Fibroblast of skin of left biceps (primary cell): ENCODE data around the gene DMD.
"Not testable (repeated sequence)": the region's sequence is repeated elsewhere in the genome, so short reads cannot be mapped to it uniquely, and the experiment has no call there.

Experiments
- DNase-seq, 2 experiments: peaks; one replicate each; pipeline ENCODE4 v3.0.0-alpha.2; 2013; ENCODE audit warnings: low read depth in 2 of 2

The DMD gene

DNA sequence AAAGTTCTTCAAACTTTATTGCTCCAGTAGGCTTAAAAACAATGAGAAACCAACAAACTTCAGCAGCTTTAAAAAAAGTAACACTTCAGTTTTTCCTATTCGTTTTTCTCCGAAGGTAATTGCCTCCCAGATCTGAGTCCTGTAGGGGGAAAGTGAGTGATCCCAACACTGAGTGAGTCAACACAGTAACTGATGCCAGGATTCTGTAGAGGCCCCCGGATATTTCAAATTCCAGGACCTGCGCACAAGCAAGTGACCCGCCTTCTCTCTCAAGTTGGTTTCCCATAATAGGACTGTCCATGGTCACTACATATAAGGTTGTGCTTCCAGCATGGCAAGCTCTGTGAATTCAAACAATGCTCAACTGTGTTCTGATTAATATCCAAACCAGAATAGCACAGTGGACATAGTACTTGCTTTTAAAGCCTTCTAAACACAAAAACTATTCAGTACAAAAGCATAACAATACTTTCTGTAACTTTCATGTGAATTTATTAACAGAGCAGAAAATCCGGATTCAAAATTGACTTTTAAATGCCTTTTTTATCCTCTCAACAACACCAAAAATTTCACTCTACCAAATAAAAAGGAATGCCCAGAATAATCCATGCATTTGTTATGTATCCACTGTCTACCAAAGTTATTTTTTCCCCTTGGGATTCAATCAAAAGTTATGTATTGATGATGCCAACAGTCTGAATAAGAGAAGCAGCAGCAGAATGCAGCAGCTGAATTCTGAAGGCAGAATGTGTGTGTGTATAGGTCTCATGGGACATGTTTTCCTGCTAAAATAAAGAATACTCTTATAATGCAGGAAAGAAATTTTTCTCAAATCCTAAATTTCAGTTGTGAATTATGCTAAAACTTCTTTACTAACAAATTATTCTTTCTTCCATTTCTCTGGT is at the start of gene DMD:
Gene DMD (minus strand): TSS at position 194 of the 905 bp plus-strand sequence. CDS start 237 bp downstream, outside the sequence.
- DNase-seq: peak; percentile 32 to 42

DNA sequence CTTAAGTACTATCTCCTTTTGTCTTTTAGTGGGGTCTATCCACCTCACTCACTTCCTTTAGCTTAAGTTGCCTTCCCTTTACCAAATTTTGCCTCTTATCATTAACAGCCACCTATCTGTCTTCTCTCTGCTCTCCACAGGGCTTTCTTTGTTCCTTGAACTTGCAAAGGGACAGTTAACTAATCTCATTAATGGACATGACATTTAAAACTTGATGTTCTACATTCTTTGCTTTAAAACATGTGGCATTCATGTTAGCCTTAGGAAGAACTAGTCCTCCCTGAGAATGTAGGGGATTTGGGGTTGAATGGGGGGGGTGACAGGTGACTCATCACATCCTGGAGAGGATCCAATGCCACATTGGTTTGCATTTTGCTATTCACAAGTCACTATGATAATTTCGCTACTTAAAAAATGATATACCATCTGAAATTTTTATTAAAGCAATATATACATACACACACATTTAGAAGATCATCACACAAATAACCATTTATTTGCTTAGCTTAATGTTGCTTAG is 41.0 kb upstream of the DMD start:
- DNase-seq: no peak

DNA sequence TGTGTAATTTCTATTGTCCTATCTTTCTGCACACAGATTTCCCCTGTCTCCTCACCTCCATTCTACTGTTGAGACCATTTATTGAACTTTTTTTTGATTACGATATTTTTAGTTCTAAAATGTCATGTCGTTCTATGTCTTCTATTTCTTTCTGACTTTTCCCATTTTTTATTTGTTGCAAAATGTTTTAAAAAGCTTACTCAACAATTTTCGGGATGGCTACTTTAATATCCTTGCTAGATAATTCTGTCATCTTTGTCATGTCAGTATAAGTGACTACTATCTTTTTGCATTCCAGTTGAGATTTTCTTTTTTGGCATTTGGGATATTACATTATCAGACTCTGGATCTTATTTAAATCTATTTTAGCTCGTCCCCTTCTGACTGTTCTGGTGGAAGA is 7.5 kb upstream of the DMD start:
- DNase-seq: no peak

DNA sequence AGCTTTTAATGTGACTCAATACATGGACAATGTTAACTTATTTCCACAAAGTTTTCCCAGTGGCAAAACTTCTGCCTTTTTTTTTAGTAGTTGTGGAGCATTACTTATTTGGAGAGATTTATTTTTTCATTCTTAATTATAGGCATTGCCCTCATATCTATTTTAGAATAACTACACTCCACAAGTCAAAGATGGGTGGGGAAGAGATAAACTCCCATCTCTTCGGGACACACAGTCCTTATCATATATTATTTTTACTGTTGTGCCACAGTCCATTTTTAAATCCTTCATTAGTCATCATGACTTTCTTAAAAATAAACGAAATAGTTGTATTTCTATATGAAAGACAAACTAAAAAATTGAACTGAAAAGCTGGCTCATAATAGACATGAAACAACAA is 1.2 kb downstream of the DMD start:
- DNase-seq: no peak

DNA sequence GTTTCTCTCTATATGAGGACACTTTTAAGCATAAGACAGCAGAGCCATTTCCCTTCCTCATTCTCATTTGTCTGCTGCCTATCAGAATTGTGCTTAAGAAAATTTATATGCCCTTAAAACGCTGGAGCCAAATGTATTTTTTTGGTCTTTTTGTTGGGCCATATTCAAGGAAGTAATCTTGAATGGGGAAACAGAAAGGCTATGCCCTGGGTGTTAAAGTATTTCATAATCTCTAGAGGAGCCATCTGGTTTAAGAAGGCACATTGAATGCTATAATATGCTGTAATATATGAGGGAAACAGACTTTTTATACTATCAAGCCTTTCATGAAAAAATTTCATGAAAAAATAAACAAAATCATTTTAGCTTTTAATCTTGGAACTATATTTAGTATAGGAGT is 4.3 kb downstream of the DMD start:
- no peak for DNase-seq

DNA sequence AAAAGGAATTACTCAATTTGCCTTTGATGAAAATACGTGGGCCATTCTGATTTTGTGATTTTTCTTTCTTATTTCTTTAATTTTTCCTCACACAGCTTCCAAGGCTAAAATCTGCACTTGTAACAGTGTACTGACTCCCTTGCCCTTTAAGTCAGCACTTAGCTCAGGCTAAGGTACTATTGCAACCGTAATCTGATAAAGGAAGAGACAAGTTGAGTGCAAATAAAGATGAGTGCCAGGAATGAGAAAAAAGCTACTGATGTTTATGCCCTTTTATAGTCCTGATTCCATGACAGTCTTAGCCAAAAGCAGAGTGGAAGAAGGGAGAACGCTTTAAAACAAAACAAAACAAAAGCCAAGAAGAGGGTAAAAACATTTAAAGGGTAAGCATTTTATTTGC is 6.0 kb downstream of the DMD start:
- no peak for DNase-seq

DNA sequence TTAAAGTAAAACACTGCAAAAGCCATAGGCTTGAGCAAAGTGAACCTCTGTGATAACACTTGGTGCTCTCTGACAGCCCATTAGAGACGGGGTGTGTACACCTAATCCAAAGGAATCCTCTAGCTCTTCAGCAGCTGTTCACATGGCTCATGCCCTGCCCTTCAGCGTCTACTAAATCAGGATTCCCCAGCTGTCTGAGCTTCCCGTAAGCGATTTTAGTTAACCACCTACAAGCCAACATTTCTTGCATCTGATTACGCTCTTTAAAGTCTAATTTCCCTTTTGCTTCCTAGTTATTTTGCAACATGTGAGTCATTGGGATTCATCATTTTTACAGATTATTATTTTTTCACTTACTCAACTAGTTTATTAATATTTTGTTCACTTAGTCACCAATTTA is 6.5 kb downstream of the DMD start:
- no peak for DNase-seq

DNA sequence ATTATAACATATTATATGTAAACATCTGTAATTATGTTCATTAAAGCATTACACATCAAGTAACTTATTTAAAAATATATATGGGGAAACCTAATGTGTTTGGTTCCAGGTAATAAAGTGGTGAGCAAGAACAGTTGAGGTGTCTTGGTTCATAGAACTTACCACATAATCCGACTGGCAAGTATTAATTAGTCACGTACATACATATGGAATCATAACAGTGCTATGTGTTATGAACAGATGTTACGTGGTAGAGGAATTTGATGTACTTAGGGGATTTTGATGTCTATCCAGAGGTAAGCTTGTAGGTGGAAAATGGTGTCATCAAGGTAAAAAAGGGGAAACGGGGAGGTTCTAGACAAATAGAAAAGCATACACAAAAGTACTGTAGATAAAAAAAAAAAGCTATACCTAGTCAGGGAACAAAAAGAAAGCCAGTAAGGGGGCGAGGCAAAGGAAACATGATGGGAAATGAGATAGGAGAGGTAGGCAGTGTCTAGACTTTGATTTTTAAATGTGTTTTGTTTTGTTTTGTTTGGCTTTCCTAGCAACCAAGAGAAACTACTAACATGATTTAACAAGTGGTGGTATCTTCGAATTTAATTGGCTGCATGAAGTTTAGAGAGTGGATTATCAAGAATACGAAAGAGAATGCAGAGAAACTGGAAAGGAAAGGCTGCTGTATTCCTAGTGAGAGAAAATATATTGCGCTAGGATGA is 12.6 kb downstream of the DMD start:
- no peak for DNase-seq

DNA sequence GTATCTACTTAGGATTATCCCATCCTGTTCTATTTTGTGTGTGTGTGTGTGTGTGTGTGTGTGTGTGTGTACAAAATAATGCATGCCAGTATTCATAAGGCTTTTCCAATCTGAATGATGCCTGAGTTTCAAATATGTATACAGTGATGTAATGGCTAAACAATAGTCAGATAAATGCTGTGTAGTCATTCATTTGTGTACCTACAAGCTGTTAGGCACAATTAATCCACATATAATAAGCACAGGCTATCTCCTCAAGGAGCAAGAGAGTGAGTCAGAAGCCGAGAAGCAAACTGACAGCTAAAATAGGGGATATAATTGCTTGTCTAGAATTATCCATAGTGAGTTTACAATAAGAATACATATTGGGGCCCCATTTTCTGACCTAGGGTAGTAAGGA is 15.7 kb downstream of the DMD start:
- no peak for DNase-seq

DNA sequence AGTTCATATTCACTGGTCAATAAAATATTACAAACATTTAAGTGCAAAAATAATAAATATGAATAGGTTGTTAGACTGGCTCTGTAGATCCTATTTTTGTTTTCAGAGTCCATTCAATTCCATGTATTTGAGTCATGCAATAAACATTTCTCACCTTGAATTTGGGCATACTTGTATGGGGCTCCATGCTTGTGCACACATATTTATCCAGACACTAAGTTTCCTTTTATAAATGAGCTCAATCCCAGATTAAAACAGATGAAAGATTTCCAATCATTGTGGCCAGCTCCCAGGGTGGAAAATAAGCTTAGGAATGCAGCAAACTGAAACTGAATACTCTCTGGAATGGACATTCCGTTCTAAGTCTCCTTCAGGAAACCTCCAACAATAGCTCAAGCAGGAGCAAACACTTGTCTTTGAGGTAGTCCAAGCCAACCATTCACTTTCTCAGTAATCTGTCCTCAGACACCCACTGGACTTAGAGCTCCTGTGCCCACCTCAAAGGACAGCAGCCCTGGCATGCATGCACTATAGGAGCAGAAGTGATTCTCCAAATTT is 16.4 kb downstream of the DMD start:
- DNase-seq: no peak

DNA sequence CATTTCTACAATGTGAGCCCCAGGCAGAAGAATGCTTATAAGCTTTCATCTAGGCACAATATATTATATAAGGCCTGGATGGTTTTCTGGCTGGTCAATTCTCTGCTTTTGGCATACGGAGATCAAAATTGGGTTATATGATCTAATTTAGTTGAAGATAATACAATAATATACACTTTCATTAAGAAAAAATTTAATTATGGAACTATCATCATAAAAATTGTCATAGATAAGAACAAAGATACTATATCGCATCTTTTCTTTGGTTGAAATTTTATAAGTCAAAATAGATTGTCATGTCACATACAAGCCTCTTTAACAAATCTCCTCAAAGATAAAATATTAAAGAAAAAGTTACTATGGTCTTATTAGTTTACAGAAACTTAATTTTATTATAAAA is 17.1 kb downstream of the DMD start:
- no peak for DNase-seq

DNA sequence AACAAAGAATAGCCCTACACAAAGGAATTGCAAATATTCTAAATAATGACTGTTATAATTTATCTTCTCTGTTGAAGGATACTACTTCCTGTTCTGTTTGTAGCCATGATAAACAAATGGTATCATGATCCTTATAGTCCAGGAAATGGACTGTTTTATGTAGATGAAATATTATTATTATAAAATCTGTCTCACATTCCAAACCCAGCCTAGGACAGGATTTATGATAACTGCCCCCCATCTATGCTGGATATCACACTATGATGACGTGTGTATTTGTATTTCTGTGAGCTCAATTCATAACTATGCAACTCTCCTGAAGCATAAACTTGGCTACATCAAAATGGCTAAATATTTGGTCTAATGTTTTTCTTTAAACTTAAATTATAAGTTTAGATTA is 21.3 kb downstream of the DMD start:
- no peak for DNase-seq

DNA sequence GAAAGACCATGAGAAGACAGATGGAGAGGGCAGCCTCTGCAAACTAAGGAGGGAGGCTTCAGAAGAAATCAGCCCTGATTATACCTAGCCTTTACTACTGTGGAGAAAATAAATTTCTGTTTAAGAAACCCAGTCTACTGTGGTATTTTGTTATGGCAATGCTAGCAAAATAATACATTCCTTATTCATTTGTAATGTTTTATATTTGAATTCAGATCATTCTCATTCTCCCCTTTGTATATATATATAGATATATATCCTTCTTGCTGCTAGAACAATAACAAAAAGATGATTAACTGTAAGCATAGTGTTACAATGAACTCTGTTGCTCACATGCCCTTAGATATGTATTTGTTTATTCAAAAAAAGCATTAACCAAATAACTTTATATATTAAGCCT is 22.5 kb downstream of the DMD start:
- DNase-seq: no peak

DNA sequence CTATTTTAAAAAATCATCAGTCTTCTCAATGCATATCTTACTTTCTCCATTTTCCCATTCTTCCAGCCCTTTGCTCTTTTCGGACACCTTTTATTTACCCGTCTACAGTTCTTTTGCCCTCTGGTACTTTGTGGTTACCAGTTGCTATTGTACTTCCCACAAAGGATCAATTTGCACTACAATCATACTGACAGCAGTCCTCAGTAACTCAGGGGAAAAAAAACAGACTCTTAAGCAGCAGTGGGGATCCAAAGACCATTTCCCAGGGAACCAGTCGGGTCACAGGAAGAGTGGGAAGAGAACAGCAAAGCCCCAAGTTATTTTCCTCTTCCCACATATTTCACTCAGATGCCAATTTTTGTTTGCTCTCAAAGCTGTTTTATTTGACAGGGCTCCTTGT is 23.1 kb downstream of the DMD start:
- DNase-seq: no peak

DNA sequence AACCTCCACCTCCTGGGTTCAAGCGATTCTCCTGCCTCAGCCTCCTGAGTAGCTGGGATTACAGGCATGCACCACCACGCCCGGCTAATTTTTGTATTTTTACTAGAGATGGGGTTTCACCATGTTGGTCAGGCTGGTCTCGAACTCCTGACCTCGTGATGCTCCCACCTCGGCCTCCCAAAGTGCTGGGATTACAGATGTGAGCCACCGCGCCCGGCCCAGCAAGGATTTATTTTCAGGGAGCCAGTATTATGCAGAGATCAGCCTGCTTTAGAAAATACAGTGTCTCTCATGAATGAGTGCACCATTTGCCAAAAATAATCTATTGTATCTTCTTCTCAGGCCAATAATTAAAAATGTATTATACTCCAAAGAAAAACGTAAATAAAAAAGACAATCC is 26.5 kb downstream of the DMD start:
- not testable (repeated sequence) for DNase-seq

DNA sequence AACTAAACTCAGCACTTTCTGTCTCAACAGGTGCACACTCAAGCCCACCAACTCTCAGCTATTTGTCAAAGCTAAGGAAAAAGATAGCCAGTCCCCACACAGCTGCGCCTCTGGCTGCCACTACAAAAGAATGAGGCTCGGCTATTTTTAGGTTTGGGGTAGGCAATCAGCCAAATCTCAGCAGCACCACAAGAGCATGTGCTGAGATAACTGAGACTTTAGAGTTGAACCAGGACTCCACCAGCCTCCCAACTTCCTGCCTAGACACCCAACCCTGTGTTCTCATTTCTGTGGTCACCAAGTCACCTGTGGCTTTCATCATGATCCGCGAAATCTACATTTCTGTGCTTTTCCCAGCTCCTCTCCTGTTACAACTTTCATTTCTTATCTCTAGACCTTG is 28.0 kb downstream of the DMD start:
- DNase-seq: no peak

DNA sequence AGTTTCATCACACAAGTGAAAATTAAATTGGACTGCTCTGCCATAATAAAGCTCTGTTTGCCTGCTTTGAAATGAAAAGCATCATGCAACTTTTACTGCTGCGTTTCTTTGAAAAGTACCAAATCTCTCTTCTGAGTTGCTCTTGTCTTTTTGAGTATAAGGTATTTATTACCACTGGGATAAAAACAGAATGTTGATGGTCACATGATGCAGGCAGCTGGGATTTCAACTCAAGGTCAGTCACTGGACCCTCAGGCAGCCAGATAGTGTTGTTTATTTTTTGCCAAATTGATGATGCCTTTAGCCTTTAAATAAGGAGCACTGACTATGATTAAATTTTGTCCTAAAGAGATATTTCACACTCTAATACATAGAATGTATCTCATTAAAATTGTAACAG is 32.7 kb downstream of the DMD start:
- no peak for DNase-seq

DNA sequence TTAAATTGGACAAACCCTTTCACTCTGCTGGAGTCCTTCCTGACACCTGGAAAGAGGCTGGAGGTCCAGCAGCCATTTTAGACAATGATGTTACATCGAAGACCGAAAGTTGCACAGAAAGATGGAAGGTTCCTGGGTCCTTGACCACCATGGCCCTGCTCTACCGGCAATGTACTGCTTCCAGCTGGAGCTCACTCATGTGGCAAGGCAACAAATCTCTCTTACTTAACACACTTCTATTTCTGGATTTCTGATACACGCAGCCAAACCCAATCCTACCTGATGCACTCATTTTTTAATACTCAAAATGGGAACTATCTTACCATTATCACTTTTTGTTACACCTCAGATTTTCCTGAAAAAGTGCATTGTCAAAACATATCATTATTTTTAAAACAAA is 33.1 kb downstream of the DMD start:
- DNase-seq: no peak

DNA sequence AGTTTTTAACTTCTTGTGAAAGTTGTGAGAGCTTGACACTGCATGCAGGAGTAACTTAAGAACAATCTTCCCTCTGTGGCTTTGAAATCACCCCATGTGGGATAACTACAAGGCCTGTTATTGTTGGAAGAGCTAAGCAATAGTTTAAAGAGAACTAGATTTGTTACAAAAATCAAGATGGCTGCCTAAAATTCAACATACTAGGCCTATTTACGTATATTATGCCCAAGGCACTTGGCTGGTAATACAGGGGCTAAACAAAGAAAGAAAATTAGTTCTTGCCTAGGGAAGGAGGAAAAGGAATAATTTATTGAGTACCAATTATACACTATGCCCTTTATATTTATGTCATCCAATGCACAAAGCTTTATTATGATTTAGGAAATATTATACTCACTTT is 36.1 kb downstream of the DMD start:
- no peak for DNase-seq

DNA sequence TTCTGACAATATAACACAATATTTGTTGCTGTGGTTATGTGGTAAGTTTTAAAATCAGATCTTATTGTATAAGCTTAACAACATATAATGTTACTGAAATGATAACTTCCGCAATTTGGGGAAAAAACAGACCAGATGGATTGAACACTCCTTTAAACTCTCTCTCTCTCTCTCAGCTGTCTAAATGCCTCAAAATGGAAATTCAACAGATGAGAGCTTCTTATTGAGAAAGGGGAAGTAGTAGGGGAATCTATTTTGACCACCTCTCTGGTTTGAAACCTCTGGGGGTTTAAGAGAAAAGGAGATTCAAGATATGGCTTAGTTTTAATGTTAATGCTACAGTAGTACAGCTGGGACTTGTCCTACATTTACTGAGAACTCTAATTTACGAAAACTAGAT is 40.3 kb downstream of the DMD start:
- no peak for DNase-seq

DNA sequence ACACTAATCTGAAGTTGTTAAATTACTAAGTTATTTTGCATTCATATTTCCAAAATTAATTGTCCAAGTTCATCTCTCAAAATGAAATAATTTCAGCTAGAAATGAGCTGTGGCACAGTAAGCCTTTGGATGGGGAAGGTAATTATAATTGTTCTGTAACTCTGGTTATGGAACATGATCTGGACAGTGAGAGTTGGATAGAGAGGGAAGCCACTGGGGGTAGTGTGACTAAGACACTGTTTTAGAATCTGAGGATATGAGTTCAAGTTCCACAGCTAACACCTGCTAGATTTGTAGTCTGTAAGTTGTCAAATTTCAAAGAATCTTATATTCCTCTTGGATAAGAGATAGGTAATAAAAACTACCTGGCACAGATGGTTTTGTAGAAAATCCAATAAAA is 49.5 kb downstream of the DMD start:
- no peak for DNase-seq

DNA sequence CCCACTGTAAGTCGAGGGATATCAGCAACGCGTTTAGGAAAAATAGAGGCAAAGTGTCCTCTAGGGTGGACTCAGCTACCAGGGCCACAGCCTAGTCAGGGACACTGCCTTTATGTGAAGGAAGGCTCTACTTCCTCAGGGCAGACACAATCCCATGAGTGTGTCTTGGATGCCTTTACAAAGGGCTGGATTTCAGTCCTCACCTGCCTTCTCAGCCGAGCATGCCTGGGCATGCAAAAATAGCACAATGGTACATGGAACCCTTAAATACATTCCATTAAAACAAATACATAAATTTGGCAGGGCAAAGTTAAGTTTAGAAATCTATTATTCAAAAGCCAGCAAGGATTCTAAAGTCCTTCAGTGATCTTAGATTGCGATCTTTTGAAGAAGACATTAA is 51.1 kb downstream of the DMD start:
- no peak for DNase-seq
